Progenitor cell of endocrine pancreas (in vitro differentiated cells): Measurements from ENCODE around the gene BNC2. TPM values are rescaled to one million over a fixed set of nuclear protein-coding genes. Genes with fewer than 3 reads are reported as not detected.
"Not testable (repeated sequence)": the region's sequence is repeated elsewhere in the genome, so short reads cannot be mapped to it uniquely, and the experiment has no call there.

Experiments
- DNase-seq: peaks from one replicate; pipeline ENCODE4 v3.0.0; 2021; ENCODE audit warnings: low spot score; ENCODE audit not compliant: unreplicated experiment
- H3K27ac Mint-ChIP-seq: 2 replicates; pipeline ENCODE4 v1.8.0; 2021; ENCODE audit warnings: mild to moderate bottlenecking, moderate library complexity, mixed read lengths
- H3K27me3 Mint-ChIP-seq: 2 replicates; pipeline ENCODE4 v1.8.0; 2021; ENCODE audit warnings: mixed read lengths
- H3K36me3 Mint-ChIP-seq: 2 replicates; pipeline ENCODE4 v1.8.0; 2022; ENCODE audit warnings: mixed read lengths; ENCODE audit not compliant: insufficient read depth
- H3K4me1 Mint-ChIP-seq: 2 replicates; pipeline ENCODE4 v1.8.0; 2021; ENCODE audit warnings: low read depth, mixed read lengths
- H3K4me3 Mint-ChIP-seq: 2 replicates; pipeline ENCODE4 v1.8.0; 2021; ENCODE audit warnings: low read depth, mild to moderate bottlenecking, moderate library complexity, mixed read lengths
- H3K9me3 Mint-ChIP-seq: 2 replicates; pipeline ENCODE4 v1.8.0; 2021; ENCODE audit warnings: low read depth, mixed read lengths
- CTCF ChIP-seq: fragments of 200-600 bp; sonication (generic); IDR thresholded peaks from one replicate; pipeline ENCODE4 v1.5.0; 2021; ENCODE audit warnings: antibody characterized with exemption, mild to moderate bottlenecking; ENCODE audit not compliant: unreplicated experiment
- total RNA-seq: library from RNA; stranded (reverse); gene quantifications from 2 replicates; pipeline ENCODE4 v1.2.1, GENCODE V29; 2021

Gene BNC2
- total RNA-seq, 1 donor from 2014 or later: 1.0 TPM

GRCh38 chr9:16485160-16485559, 385.3 kb downstream of the BNC2 start:
- no peak for TF ChIP-seq CTCF
- Mint-ChIP-seq H3K36me3 (no peaks in the 10 kb centered on the region), H3K27ac (no peak overlapping the region), H3K4me1 (peaks cover 5% of the 10 kb centered on the region), H3K27me3 (no peaks in the 10 kb centered on the region), H3K4me3 (no peak overlapping the region), H3K9me3 (no peaks in the 10 kb centered on the region)
- no peak for DNase-seq

GRCh38 chr9:16484744-16485143, 385.7 kb downstream of the BNC2 start:
- Mint-ChIP-seq H3K4me1 (peaks cover 5% of the 10 kb centered on the region), H3K27ac (no peak overlapping the region), H3K27me3 (no peaks in the 10 kb centered on the region), H3K36me3 (no peaks in the 10 kb centered on the region), H3K9me3 (no peaks in the 10 kb centered on the region), H3K4me3 (no peak overlapping the region)
- no peak for TF ChIP-seq CTCF
- no peak for DNase-seq

DNA sequence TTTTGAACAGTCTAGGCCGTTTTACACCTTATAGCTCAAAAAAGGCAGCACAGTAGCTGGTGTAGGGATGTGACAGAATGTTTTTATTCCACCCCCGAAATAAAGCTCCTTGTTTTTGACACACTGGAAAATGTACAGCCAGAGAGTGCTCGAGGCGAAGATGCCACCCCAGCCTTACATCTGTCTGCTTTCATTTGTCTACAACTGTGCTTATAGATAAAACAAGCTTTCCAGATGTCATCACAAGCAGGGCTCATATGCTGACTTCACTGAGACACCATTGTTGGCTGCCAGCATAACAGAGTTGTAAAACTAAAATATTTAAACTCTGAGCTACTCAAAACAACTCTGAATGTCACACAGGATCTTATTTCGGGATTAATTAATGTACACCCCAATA, 386.3 kb downstream of the BNC2 start:
- Mint-ChIP-seq H3K4me1 (peaks cover 5% of the 10 kb centered on the region), H3K4me3 (no peak overlapping the region), H3K9me3 (no peaks in the 10 kb centered on the region), H3K36me3 (no peaks in the 10 kb centered on the region), H3K27ac (no peak overlapping the region), H3K27me3 (no peaks in the 10 kb centered on the region)
- TF ChIP-seq CTCF: no peak
- no peak for DNase-seq

GRCh38 chr9:16482764-16483163, 387.7 kb downstream of the BNC2 start:
- no peaks in the 10 kb centered on the region for H3K36me3 Mint-ChIP-seq
- DNase-seq: no peak
- no peak overlapping the region for H3K27ac Mint-ChIP-seq
- H3K27me3 Mint-ChIP-seq: no peaks in the 10 kb centered on the region
- H3K4me1 Mint-ChIP-seq: peaks cover 5% of the 10 kb centered on the region
- no peaks in the 10 kb centered on the region for H3K9me3 Mint-ChIP-seq
- TF ChIP-seq CTCF: no peak
- no peak overlapping the region for H3K4me3 Mint-ChIP-seq

GRCh38 chr9:16480584-16480983, 389.9 kb downstream of the BNC2 start:
- H3K36me3 Mint-ChIP-seq, DNase-seq, H3K27ac Mint-ChIP-seq, H3K4me1 Mint-ChIP-seq, H3K4me3 Mint-ChIP-seq, H3K27me3 Mint-ChIP-seq, H3K9me3 Mint-ChIP-seq: not testable (repeated sequence)

GRCh38 chr9:16475996-16476395, 394.5 kb downstream of the BNC2 start:
- no peaks in the 10 kb centered on the region for H3K4me1 Mint-ChIP-seq
- no peak overlapping the region for H3K27ac Mint-ChIP-seq
- no peaks in the 10 kb centered on the region for H3K9me3 Mint-ChIP-seq
- H3K27me3 Mint-ChIP-seq: no peaks in the 10 kb centered on the region
- no peaks in the 10 kb centered on the region for H3K36me3 Mint-ChIP-seq
- DNase-seq: no peak
- no peak overlapping the region for H3K4me3 Mint-ChIP-seq
- no peak for TF ChIP-seq CTCF
